Gastroesophageal sphincter (tissue), 3 donors: Measurements from ENCODE around the gene GTF3C4.

Experiments used
- CTCF ChIP-seq, 4 experiments: fragments of 200-600 bp in 2 of 4; fragments of 450-650 bp in 2 of 4; sonication (generic) in 1 of 4; IDR thresholded peaks; one replicate each; pipeline ENCODE4 v1.5.1; 2017 to 2019; ENCODE audit warnings: antibody characterized with exemption in 4 of 4, mild to moderate bottlenecking in 2 of 4, moderate library complexity in 2 of 4
- EP300 ChIP-seq: sonication (generic); formaldehyde crosslinking; IDR thresholded peaks from one replicate; pipeline ENCODE4 v1.6.1; 2017; ENCODE audit warnings: antibody characterized with exemption, mild to moderate bottlenecking

- no peak for TF ChIP-seq CTCF (IDR thresholded peaks at IDR 0.05)
- TF ChIP-seq EP300, result no peak
Measured at GRCh38 chr9:132712753-132713152, 42.5 kb downstream of the GTF3C4 start.
